Ramos (cell line): ENCODE data around the gene KIRREL3.
"Not testable (repeated sequence)": the region's sequence is repeated elsewhere in the genome, so short reads cannot be mapped to it uniquely, and the experiment has no call there.

Experiments used
- in situ Hi-C: fragments of 300-500 bp; cut with MboI; formaldehyde crosslinking; loops from one replicate; pipeline ENCODE4 v1.14.3; 2022; ENCODE audit warnings: low sequenced_read_pairs; ENCODE audit not compliant: unreplicated experiment

The KIRREL3 gene

DNA sequence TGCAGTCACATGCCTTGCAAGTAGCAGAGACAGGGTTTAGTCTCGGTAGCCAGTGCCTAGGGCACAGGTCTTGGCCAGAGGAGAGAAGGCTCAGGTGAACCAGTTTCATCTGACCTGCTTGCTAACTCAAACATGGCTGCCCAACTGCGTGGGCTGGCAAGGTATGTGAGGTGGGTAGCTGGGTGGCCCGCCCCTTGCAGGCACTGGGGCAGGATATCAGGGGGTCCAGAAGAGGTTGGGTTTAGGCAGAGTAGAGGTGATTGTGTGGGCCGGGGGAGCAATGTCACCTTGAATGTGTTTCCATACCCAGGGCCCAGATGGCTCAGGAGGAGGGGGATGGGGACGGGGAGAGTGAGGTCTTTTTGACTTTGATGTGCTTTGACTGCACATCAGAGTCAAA lies 607.4 kb downstream of the KIRREL3 start:
- in situ Hi-C loops = no loop called here

DNA sequence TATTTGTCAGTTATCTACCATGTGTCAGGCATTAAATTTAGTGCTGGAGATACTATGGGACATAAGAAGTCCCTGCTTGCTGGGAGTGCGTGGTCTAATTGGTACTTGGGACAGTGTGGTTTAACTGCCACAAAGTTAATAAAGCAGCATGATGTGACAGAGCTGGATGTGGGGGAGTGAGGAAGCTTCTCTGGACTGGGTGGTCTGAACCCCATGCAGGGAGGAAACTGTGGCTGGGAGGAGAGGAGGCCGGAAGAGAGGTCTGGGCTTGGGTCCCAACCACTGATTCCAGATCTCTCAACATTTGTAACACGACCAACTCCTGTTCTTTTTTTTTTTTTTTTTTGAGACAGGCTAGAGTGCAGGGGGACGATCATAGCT lies 607.9 kb downstream of the KIRREL3 start:
- in situ Hi-C loops = no loop called here

- in situ Hi-C loops = no loop called here
These were observed 608.5 kb downstream of the KIRREL3 start for GRCh38 chr11:126391970-126392632.

DNA sequence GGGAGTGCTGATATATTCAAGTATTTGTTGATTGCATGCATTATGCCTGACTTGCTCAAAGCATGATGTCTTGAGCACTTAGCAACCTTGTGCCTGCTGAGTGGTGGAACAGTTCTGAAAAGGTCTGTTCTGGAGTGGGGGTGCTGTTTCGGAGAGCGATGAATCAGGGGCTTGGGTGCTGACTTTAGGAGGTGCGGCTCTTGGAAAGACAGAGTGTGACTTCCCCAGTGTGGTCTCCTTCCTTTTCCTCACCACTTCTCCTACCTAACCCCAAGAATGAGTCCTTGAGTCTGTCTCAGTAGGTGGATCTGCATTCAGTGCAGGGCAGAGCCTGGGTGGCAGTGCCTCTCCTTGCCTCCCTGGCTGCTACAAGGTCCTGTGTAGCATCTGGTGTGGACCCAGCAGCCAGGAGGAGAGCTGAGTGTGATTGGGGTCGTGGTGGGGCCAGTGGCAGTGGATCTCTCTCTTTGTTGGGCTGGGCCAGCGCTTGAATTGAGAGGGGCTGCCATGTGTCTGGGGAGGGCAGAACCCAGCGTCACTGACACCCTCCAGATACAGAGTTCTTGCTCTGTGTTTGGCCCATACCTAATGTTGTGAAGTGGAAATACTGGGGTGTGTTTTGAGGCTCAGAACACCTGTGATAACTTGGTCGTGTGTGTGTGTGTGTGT lies 609.1 kb downstream of the KIRREL3 start:
- in situ Hi-C loops = no loop called here

- in situ Hi-C loops = no loop called here
These were observed 610.2 kb downstream of the KIRREL3 start for GRCh38 chr11:126390272-126390867.

GRCh38 chr11:126387857-126388256 lies 612.7 kb downstream of the KIRREL3 start:
- in situ Hi-C loops = no loop called here

DNA sequence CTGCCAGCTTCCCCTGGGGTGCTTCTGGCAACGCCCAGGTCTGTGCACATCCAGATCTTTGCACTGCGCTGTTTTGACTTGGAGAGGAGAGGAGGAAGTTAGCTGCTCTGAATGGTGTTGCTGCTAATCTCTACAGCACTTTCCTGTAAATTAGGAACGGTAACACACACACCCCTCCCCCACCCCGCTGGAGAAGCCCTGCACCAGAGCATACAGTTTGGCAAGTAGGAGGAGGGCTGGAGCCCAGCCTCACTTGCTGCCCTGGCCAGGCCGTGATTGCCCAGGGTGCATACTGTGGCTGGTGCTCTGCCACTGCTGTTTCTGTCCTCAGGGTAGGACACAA lies 613.9 kb downstream of the KIRREL3 start:
- in situ Hi-C loops = not testable (repeated sequence)

DNA sequence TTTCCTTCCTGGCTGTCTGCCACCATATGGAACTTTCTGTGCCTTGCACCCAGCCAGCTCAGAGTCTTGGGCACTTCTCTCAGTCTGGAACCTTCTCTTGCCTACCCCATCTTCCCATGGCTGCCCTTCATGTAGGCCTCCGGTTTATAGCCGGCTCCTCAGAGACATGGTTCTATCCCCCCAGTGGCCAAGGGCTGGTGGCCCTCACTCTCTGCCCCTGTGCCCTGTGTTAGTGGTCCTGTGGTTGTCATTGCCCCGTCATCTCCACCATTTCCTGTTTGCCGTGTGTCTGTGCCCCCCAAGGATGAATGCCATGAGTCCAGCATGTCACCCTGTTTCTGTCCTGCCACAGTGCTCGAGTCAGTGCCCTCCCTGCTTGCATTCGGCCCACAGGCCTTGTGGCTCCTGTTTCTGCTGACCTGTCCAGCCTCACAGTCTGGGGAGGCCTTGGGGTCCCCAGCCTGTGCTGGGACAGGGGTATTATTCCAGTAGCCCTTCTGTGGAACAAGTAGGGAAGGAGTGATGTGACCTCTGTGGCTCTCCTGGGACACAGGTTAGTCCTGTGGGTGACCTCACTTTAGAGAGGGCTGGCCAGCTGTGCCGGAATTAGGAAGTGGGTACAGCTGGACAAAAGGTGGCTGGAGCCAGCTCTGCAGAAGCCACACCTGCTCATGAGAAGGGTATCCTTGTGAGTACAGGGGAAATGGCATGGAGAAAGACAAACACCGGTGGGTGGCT lies 614.4 kb downstream of the KIRREL3 start:
- in situ Hi-C loops = no loop called here

- in situ Hi-C loops = no loop called here
These were observed 616.0 kb downstream of the KIRREL3 start for GRCh38 chr11:126384449-126385070.

DNA sequence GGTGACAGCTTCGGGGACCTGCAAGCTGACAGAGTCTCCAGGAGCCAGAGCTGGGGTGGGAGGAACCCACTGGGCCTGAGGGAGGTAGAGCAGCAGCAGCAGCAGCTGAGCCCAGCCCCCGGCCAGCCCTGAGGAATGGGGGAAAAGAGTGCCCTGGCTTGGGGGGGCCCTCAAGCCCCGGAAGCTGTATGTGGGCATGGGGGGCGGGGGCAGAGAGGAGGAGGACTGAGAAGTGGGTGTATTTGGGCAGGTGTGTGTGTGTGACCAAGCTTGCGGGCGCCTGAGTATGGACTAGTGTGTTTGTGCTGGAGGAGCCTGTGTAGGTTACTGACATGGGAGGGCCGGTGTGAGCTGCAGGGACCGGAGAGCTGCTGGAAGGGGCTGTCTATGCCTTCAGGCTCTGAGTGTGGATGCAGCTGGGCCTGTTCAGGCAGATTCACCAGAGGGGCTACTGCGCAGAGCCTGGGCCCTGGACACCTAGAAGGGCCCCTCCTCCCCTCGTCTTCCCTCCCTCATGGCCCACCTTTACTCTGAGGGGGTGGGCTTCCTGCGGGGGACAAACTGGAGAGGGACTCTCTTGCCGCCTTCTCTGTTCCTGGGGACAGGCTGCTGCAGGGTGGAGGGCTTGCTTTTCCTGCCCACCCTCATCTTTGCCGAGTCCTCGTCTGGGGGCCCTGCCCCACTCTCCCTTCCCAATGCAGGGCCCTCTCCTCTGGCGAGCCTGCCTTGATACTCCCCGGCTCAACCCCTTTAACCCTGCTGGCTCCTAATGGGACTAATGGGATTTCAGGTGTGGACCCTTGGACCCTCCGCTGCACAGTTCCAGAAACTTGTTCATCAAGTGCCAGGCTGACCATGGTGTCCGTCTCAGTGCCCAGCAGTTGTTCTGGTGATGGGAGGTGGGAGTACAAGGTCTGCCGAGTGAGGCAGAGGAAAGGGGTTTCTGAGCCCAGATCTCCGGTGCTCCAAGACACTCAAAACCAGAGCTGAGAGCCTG lies 616.9 kb downstream of the KIRREL3 start:
- in situ Hi-C loops = no loop called here

DNA sequence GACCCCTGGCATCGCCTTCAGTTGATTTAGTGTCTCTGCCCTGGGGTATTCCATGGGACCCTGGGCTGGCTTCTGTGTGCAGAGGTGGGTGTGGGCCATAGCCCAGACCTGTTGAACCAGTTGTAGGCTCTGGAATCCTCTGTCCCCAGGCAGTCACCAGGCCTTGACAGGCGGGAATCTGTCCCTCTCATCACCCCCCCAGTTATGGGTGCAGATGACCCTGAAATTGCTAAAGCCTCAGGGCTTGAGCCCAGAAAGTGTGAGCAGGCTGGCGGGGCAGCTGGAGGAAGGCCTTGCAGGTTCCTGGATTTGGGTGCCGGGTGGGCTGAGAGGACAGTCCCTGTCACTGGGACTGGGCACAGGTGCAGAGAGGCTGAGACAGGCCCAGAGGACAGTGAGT lies 617.9 kb downstream of the KIRREL3 start:
- in situ Hi-C loops = not testable (repeated sequence)

GRCh38 chr11:126381960-126382359 lies 618.6 kb downstream of the KIRREL3 start:
- in situ Hi-C loops = not testable (repeated sequence)

DNA sequence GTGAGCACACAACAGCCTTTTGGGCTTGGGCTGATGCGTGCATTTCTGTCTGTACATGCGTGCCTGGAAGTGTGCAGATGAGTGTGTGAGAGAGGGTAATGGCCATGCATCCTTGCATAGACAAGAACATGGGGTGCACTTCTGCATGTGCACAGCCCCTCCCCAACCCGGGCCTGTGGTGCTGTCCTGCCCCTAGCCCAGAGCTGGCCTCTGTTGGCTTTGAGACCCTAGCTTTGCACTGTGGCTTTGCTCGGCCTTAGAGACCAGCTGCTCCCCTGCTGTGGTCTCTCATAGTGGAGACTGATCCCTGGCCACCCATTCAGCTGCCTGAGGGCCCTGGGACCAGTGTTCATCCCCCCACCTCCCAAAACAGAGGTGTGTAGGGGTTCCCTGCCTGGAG lies 619.7 kb downstream of the KIRREL3 start:
- in situ Hi-C loops = no loop called here

GRCh38 chr11:126378763-126379162 lies 621.8 kb downstream of the KIRREL3 start:
- in situ Hi-C loops = no loop called here

GRCh38 chr11:126375726-126376125 lies 624.8 kb downstream of the KIRREL3 start:
- in situ Hi-C loops = no loop called here

- in situ Hi-C loops = not testable (repeated sequence)
These were observed 625.8 kb downstream of the KIRREL3 start for GRCh38 chr11:126374562-126375300.

- in situ Hi-C loops = not testable (repeated sequence)
These were observed 627.0 kb downstream of the KIRREL3 start for GRCh38 chr11:126373389-126374066.
